Measurements from ENCODE around the gene DOCK10. TPM values are rescaled to one million over a fixed set of nuclear protein-coding genes. Genes with fewer than 3 reads are reported as not detected.
A peak's percentile ranks its signal among the peaks of the same experiment; 100 is the strongest.

Gene DOCK10
- total and polyA plus RNA-seq, 2 donors: 16.2 to 66.9 TPM

- DNase-seq (ENCODE audit: low read depth in 6 of 9, low spot score in 9 of 9): no peak
- no peaks in the 10 kb centered on the region for H3K4me1 ChIP-seq (ENCODE audit: control insufficient read depth in 2 of 2, insufficient read depth in 2 of 2, low read length in 2 of 2)
- no peak overlapping the region for H3K4me3 ChIP-seq (ENCODE audit: low read length in 2 of 2)
- H3K27me3 ChIP-seq (ENCODE audit: control insufficient read depth in 2 of 2, insufficient read depth in 1 of 2, low read length in 1 of 2): no peaks in the 10 kb centered on the region
- WGBS: 82% methylated on average over 11 of the region's 11 CpGs
- H3K36me3 ChIP-seq (ENCODE audit: control insufficient read depth in 2 of 2, insufficient read depth in 2 of 2, low read length in 1 of 2): no peaks in the 10 kb centered on the region
- H3K27ac ChIP-seq (ENCODE audit: low read depth in 1 of 2, low read length in 1 of 2): no peak overlapping the region
- H3K9me3 ChIP-seq (ENCODE audit: control insufficient read depth in 2 of 2, insufficient read depth in 1 of 2, low read length in 1 of 2): no peaks in the 10 kb centered on the region
Observed at GRCh38 chr2:225011585-225011984, 30.7 kb downstream of the DOCK10 start.

- WGBS: 95% methylated on average over 4 of the region's 4 CpGs
- no peak overlapping the region for H3K27ac ChIP-seq (ENCODE audit: low read depth in 1 of 2, low read length in 1 of 2)
- H3K4me3 ChIP-seq (ENCODE audit: low read length in 2 of 2): no peak overlapping the region
Observed at GRCh38 chr2:225010804-225011203, 31.5 kb downstream of the DOCK10 start.

GRCh38 chr2:225009768-225010167 lies 32.5 kb downstream of the DOCK10 start:
- no peaks in the 10 kb centered on the region for H3K4me1 ChIP-seq (ENCODE audit: control insufficient read depth in 2 of 2, insufficient read depth in 2 of 2, low read length in 2 of 2)
- H3K36me3 ChIP-seq (ENCODE audit: control insufficient read depth in 2 of 2, insufficient read depth in 2 of 2, low read length in 1 of 2): no peaks in the 10 kb centered on the region
- no peaks in the 10 kb centered on the region for H3K27me3 ChIP-seq (ENCODE audit: control insufficient read depth in 2 of 2, insufficient read depth in 1 of 2, low read length in 1 of 2)
- DNase-seq (ENCODE audit: low read depth in 6 of 9, low spot score in 9 of 9): no peak
- WGBS: 96% methylated on average over 2 of the region's 2 CpGs
- H3K9me3 ChIP-seq (ENCODE audit: control insufficient read depth in 2 of 2, insufficient read depth in 1 of 2, low read length in 1 of 2): no peaks in the 10 kb centered on the region
- no peak overlapping the region for H3K27ac ChIP-seq (ENCODE audit: low read depth in 1 of 2, low read length in 1 of 2)
- no peak overlapping the region for H3K4me3 ChIP-seq (ENCODE audit: low read length in 2 of 2)

More at GRCh38 chr2:225010804-225011203, 31.5 kb downstream of the DOCK10 start:
- no peak for DNase-seq (ENCODE audit: low read depth in 6 of 9, low spot score in 9 of 9)
- H3K36me3 ChIP-seq (ENCODE audit: control insufficient read depth in 2 of 2, insufficient read depth in 2 of 2, low read length in 1 of 2): no peaks in the 10 kb centered on the region
- H3K9me3 ChIP-seq (ENCODE audit: control insufficient read depth in 2 of 2, insufficient read depth in 1 of 2, low read length in 1 of 2): no peaks in the 10 kb centered on the region
- no peaks in the 10 kb centered on the region for H3K4me1 ChIP-seq (ENCODE audit: control insufficient read depth in 2 of 2, insufficient read depth in 2 of 2, low read length in 2 of 2)
- H3K27me3 ChIP-seq (ENCODE audit: control insufficient read depth in 2 of 2, insufficient read depth in 1 of 2, low read length in 1 of 2): no peaks in the 10 kb centered on the region

- peak in 3 of 9 donors; percentile 22 to 53 (median 37) for DNase-seq (ENCODE audit: low read depth in 6 of 9, low spot score in 9 of 9)
- Histone ChIP-seq H3K27me3 (ENCODE audit: control insufficient read depth in 2 of 2, insufficient read depth in 1 of 2, low read length in 1 of 2) (no peaks in the 10 kb centered on the region), H3K27ac (ENCODE audit: low read depth in 1 of 2, low read length in 1 of 2) (no peak overlapping the region), H3K9me3 (ENCODE audit: control insufficient read depth in 2 of 2, insufficient read depth in 1 of 2, low read length in 1 of 2) (no peaks in the 10 kb centered on the region), H3K4me3 (ENCODE audit: low read length in 2 of 2) (no peak overlapping the region), H3K4me1 (ENCODE audit: control insufficient read depth in 2 of 2, insufficient read depth in 2 of 2, low read length in 2 of 2) (no peaks in the 10 kb centered on the region), H3K36me3 (ENCODE audit: control insufficient read depth in 2 of 2, insufficient read depth in 2 of 2, low read length in 1 of 2) (no peaks in the 10 kb centered on the region)
- 93% methylated on average over 5 of the region's 5 CpGs for WGBS
Observed at GRCh38 chr2:225008935-225009334, 33.3 kb downstream of the DOCK10 start.

GRCh38 chr2:225008179-225008856 lies 34.0 kb downstream of the DOCK10 start:
- Histone ChIP-seq H3K9me3 (ENCODE audit: control insufficient read depth in 2 of 2, insufficient read depth in 1 of 2, low read length in 1 of 2) (no peaks in the 10 kb centered on the region), H3K36me3 (ENCODE audit: control insufficient read depth in 2 of 2, insufficient read depth in 2 of 2, low read length in 1 of 2) (no peaks in the 10 kb centered on the region), H3K4me1 (ENCODE audit: control insufficient read depth in 2 of 2, insufficient read depth in 2 of 2, low read length in 2 of 2) (no peaks in the 10 kb centered on the region), H3K27ac (ENCODE audit: low read depth in 1 of 2, low read length in 1 of 2) (no peak overlapping the region), H3K4me3 (ENCODE audit: low read length in 2 of 2) (no peak overlapping the region), H3K27me3 (ENCODE audit: control insufficient read depth in 2 of 2, insufficient read depth in 1 of 2, low read length in 1 of 2) (no peaks in the 10 kb centered on the region)
- WGBS: 63% methylated on average over 3 of the region's 3 CpGs
- DNase-seq (ENCODE audit: low read depth in 6 of 9, low spot score in 9 of 9): no peak

- no peak for DNase-seq (ENCODE audit: low read depth in 6 of 9, low spot score in 9 of 9)
- 92% methylated on average over 2 of the region's 2 CpGs for WGBS
- H3K9me3 ChIP-seq (ENCODE audit: control insufficient read depth in 2 of 2, insufficient read depth in 1 of 2, low read length in 1 of 2): no peaks in the 10 kb centered on the region
- no peak overlapping the region for H3K4me3 ChIP-seq (ENCODE audit: low read length in 2 of 2)
- H3K36me3 ChIP-seq (ENCODE audit: control insufficient read depth in 2 of 2, insufficient read depth in 2 of 2, low read length in 1 of 2): no peaks in the 10 kb centered on the region
- H3K27ac ChIP-seq (ENCODE audit: low read depth in 1 of 2, low read length in 1 of 2): no peak overlapping the region
- H3K27me3 ChIP-seq (ENCODE audit: control insufficient read depth in 2 of 2, insufficient read depth in 1 of 2, low read length in 1 of 2): no peaks in the 10 kb centered on the region
- peaks cover 0 to 10% of the 10 kb centered on the region in 2 donors for H3K4me1 ChIP-seq (ENCODE audit: control insufficient read depth in 2 of 2, insufficient read depth in 2 of 2, low read length in 2 of 2)
Observed at GRCh38 chr2:225006730-225007129, 35.5 kb downstream of the DOCK10 start.

GRCh38 chr2:225004597-225004996 lies 37.7 kb downstream of the DOCK10 start:
- WGBS: 90% methylated on average over 2 of the region's 2 CpGs
- Histone ChIP-seq H3K36me3 (ENCODE audit: control insufficient read depth in 2 of 2, insufficient read depth in 2 of 2, low read length in 1 of 2) (peaks cover 0 to 3% of the 10 kb centered on the region in 2 donors), H3K27ac (ENCODE audit: low read depth in 1 of 2, low read length in 1 of 2) (no peak overlapping the region), H3K9me3 (ENCODE audit: control insufficient read depth in 2 of 2, insufficient read depth in 1 of 2, low read length in 1 of 2) (no peaks in the 10 kb centered on the region), H3K27me3 (ENCODE audit: control insufficient read depth in 2 of 2, insufficient read depth in 1 of 2, low read length in 1 of 2) (no peaks in the 10 kb centered on the region), H3K4me3 (ENCODE audit: low read length in 2 of 2) (no peak overlapping the region), H3K4me1 (ENCODE audit: control insufficient read depth in 2 of 2, insufficient read depth in 2 of 2, low read length in 2 of 2) (peaks cover 2 to 13% of the 10 kb centered on the region in 2 donors)
- no peak for DNase-seq (ENCODE audit: low read depth in 6 of 9, low spot score in 9 of 9)

GRCh38 chr2:225002656-225003045 lies 39.6 kb downstream of the DOCK10 start:
- H3K9me3 ChIP-seq (ENCODE audit: control insufficient read depth in 2 of 2, insufficient read depth in 1 of 2, low read length in 1 of 2): no peaks in the 10 kb centered on the region
- peaks cover 0 to 3% of the 10 kb centered on the region in 2 donors for H3K36me3 ChIP-seq (ENCODE audit: control insufficient read depth in 2 of 2, insufficient read depth in 2 of 2, low read length in 1 of 2)
- peaks cover 2 to 16% of the 10 kb centered on the region in 2 donors for H3K4me1 ChIP-seq (ENCODE audit: control insufficient read depth in 2 of 2, insufficient read depth in 2 of 2, low read length in 2 of 2)
- H3K27ac ChIP-seq (ENCODE audit: low read depth in 1 of 2, low read length in 1 of 2): peak overlapping the region in 1 of 2 donors; percentile 1
- WGBS: 72% methylated on average over 5 of the region's 5 CpGs
- H3K27me3 ChIP-seq (ENCODE audit: control insufficient read depth in 2 of 2, insufficient read depth in 1 of 2, low read length in 1 of 2): no peaks in the 10 kb centered on the region
- no peak overlapping the region for H3K4me3 ChIP-seq (ENCODE audit: low read length in 2 of 2)
- DNase-seq (ENCODE audit: low read depth in 6 of 9, low spot score in 9 of 9): peak in 4 of 9 donors; percentile 16 to 61 (median 18)

- Histone ChIP-seq H3K4me3 (ENCODE audit: low read length in 2 of 2) (no peak overlapping the region), H3K36me3 (ENCODE audit: control insufficient read depth in 2 of 2, insufficient read depth in 2 of 2, low read length in 1 of 2) (peaks cover 0 to 6% of the 10 kb centered on the region in 2 donors), H3K9me3 (ENCODE audit: control insufficient read depth in 2 of 2, insufficient read depth in 1 of 2, low read length in 1 of 2) (no peaks in the 10 kb centered on the region), H3K27ac (ENCODE audit: low read depth in 1 of 2, low read length in 1 of 2) (peak overlapping the region in 1 of 2 donors; percentile 1), H3K27me3 (ENCODE audit: control insufficient read depth in 2 of 2, insufficient read depth in 1 of 2, low read length in 1 of 2) (no peaks in the 10 kb centered on the region), H3K4me1 (ENCODE audit: control insufficient read depth in 2 of 2, insufficient read depth in 2 of 2, low read length in 2 of 2) (peaks cover 2 to 16% of the 10 kb centered on the region in 2 donors)
- DNase-seq (ENCODE audit: low read depth in 6 of 9, low spot score in 9 of 9): peak in 8 of 9 donors; percentile 51 to 88 (median 66)
- 62% methylated on average over 6 of the region's 6 CpGs for WGBS
Observed at GRCh38 chr2:225002039-225002655, 40.1 kb downstream of the DOCK10 start.

Measured in thymus (tissue), 11 donors.